ENCODE results near the gene C2CD4B.

- TF ChIP-seq CTCF (IDR thresholded peaks at IDR 0.05) (no peak), ZNF219 (CRISPR knock-in tag; IDR thresholded peaks at IDR 0.05; ENCODE audit: borderline replicate concordance) (no peak), CREM (CRISPR knock-in tag; IDR thresholded peaks at IDR 0.05) (no peak), ZNF263 (CRISPR knock-in tag; IDR thresholded peaks at IDR 0.05; ENCODE audit: low read depth) (no peak), IRF1 (CRISPR knock-in tag; IDR thresholded peaks at IDR 0.05) (no peak), ZNF512 (CRISPR knock-in tag; IDR thresholded peaks at IDR 0.05; ENCODE audit: borderline replicate concordance) (no peak), RELA (CRISPR knock-in tag; IDR thresholded peaks at IDR 0.05; ENCODE audit: borderline replicate concordance) (no peak), USF2 (CRISPR knock-in tag; IDR thresholded peaks at IDR 0.05) (no peak), NR3C1 (CRISPR knock-in tag; conservative IDR thresholded peaks at IDR 0.05; ENCODE audit: low read depth) (no peak)
Measured at GRCh38 chr15:62126364-62126763, 38.7 kb downstream of the C2CD4B start.

Data from WTC11 (cell line).